IMR-90 (cell line): ENCODE data around the gene CCL4. TPM values are rescaled to one million over a fixed set of nuclear protein-coding genes. Genes with fewer than 3 reads are reported as not detected.

Experiments used
- ATAC-seq: fragments of 200-7000 bp; cut with Tn5 transposase; 2 replicates; pipeline ENCODE4 v1.9.1; 2020; ENCODE audit warnings: low read depth, mild to moderate bottlenecking, moderate library complexity
- BruUV-seq: library from RNA; stranded (reverse); fragments of 400-500 nt; replicated peaks from 2 replicates; lab custom pipeline; 2021; lab: Mats Ljungman, UMichigan
- CTCF ChIA-PET: fragments of 300-600 bp; formaldehyde crosslinking; extraction: SDS; loops from one replicate; lab custom pipeline; 2021; ENCODE audit warnings: antibody characterized with exemption; lab: Yijun Ruan, JAX
- POLR2A ChIA-PET: fragments of 300-600 bp; sonication (Branson Sonifier 250); formaldehyde crosslinking; loops from one replicate; lab custom pipeline; 2022; ENCODE audit warnings: antibody characterized with exemption; ENCODE audit not compliant: unreplicated experiment; lab: Charles Lee
- DNase-seq: peaks from one replicate; pipeline ENCODE4 v3.0.0; 2013
- H2AFZ ChIP-seq: replicated peaks from 2 replicates; pipeline ENCODE3; 2013; ENCODE audit warnings: low read length, mild to moderate bottlenecking; ENCODE audit not compliant: poor library complexity
- H2AK5ac ChIP-seq: 2 replicates; pipeline ENCODE4 v1.6.1; 2013; ENCODE audit warnings: low read depth, low read length, inconsistent platforms
- H2AK9ac ChIP-seq: replicated peaks from 2 replicates; pipeline ENCODE3; 2013; ENCODE audit warnings: mild to moderate bottlenecking, low read depth, low read length, moderate library complexity; ENCODE audit not compliant: poor library complexity
- H2BK120ac ChIP-seq: 2 replicates; pipeline ENCODE4 v1.6.1; 2013; ENCODE audit warnings: low read depth, low read length, inconsistent platforms
- H2BK15ac ChIP-seq: 3 replicates; pipeline ENCODE4 v1.6.1; 2013; ENCODE audit warnings: low read depth, low read length, inconsistent platforms
- H2BK20ac ChIP-seq: 2 replicates; pipeline ENCODE4 v1.6.1; 2013; ENCODE audit warnings: low read depth, mild to moderate bottlenecking, inconsistent platforms, low read length, moderate library complexity
- H2BK5ac ChIP-seq: 2 replicates; pipeline ENCODE4 v1.6.1; 2013; ENCODE audit warnings: mild to moderate bottlenecking, low read depth, low read length, inconsistent platforms; ENCODE audit not compliant: poor library complexity, severe bottlenecking
- H3K14ac ChIP-seq: replicated peaks from 2 replicates; pipeline ENCODE4 v1.6.1; 2013; ENCODE audit warnings: low read depth, low read length, inconsistent platforms
- H3K18ac ChIP-seq: 2 replicates; pipeline ENCODE4 v1.6.1; 2013; ENCODE audit warnings: low read depth, low read length, control low read depth
- H3K23ac ChIP-seq: 2 replicates; pipeline ENCODE4 v1.6.1; 2013; ENCODE audit warnings: low read depth, low read length, inconsistent platforms
- H3K27ac ChIP-seq: 2 replicates; pipeline ENCODE4 v1.5.1; 2013; ENCODE audit warnings: mild to moderate bottlenecking, control low read depth, low read length; ENCODE audit not compliant: insufficient read depth
- H3K27me3 ChIP-seq: 2 replicates; pipeline ENCODE4 v1.6.1; 2013; ENCODE audit warnings: low read length; ENCODE audit not compliant: control insufficient read depth, insufficient read depth
- H3K36me3 ChIP-seq: 2 replicates; pipeline ENCODE4 v1.6.1; 2013; ENCODE audit warnings: low read length, mixed read lengths; ENCODE audit not compliant: control insufficient read depth, insufficient read depth
- H3K4ac ChIP-seq: 2 replicates; pipeline ENCODE4 v1.6.1; 2013; ENCODE audit warnings: low read depth, low read length, inconsistent platforms
- H3K4me1 ChIP-seq: 2 replicates; pipeline ENCODE4 v1.6.1; 2013; ENCODE audit warnings: low read length, mixed read lengths; ENCODE audit not compliant: control insufficient read depth, insufficient read depth
- H3K4me2 ChIP-seq: 2 replicates; pipeline ENCODE4 v1.6.1; 2013; ENCODE audit warnings: low read depth, mild to moderate bottlenecking, control low read depth, low read length, moderate library complexity
- H3K4me3 ChIP-seq: 2 replicates; pipeline ENCODE4 v1.5.1; 2013; ENCODE audit warnings: low read depth, mild to moderate bottlenecking, control low read depth, low read length, moderate library complexity; ENCODE audit not compliant: insufficient read depth
- H3K56ac ChIP-seq: 2 replicates; pipeline ENCODE4 v1.6.1; 2013; ENCODE audit warnings: low read length, inconsistent platforms; ENCODE audit not compliant: insufficient read depth; ENCODE audit errors: extremely low read depth
- H3K79me1 ChIP-seq, 2 experiments: 2 replicates each; pipeline ENCODE4 v1.6.1; 2013; ENCODE audit warnings: low read length in 2 of 2, inconsistent platforms in 1 of 2, low read depth in 1 of 2
- H3K9ac ChIP-seq: 2 replicates; pipeline ENCODE4 v1.6.1; 2013; ENCODE audit warnings: low read depth, low read length, control low read depth
- H3K9me1 ChIP-seq: 2 replicates; pipeline ENCODE4 v1.6.1; 2013; ENCODE audit warnings: low read length, inconsistent platforms; ENCODE audit not compliant: insufficient read depth
- H3K9me3 ChIP-seq: 2 replicates; pipeline ENCODE4 v1.6.1; 2013; ENCODE audit warnings: low read length; ENCODE audit not compliant: control insufficient read depth, insufficient read depth
- H4K20me1 ChIP-seq: 2 replicates; pipeline ENCODE4 v1.6.1; 2013; ENCODE audit warnings: low read length, inconsistent platforms; ENCODE audit not compliant: insufficient read depth
- H4K5ac ChIP-seq: 2 replicates; pipeline ENCODE4 v1.6.1; 2013; ENCODE audit warnings: mild to moderate bottlenecking, low read depth, low read length, control low read depth
- H4K8ac ChIP-seq, 2 experiments: 2 replicates each; pipeline ENCODE4 v1.6.1; 2013; ENCODE audit warnings: low read depth in 2 of 2, low read length in 2 of 2, control low read depth in 1 of 2, inconsistent platforms in 1 of 2
- H4K91ac ChIP-seq: 2 replicates; pipeline ENCODE4 v1.6.1; 2013; ENCODE audit warnings: low read depth, low read length, inconsistent platforms; ENCODE audit not compliant: insufficient read depth
- BHLHE40 ChIP-seq: fragments of 150-350 bp; IDR thresholded peaks from 2 replicates; pipeline ENCODE4 v1.6.1; 2016; ENCODE audit warnings: mild to moderate bottlenecking, low read depth, low read length
- CEBPB ChIP-seq: IDR thresholded peaks from 2 replicates; pipeline ENCODE4 v1.6.1; 2012; ENCODE audit warnings: low read depth, low read length, improper control_type of control experiment
- MAFK ChIP-seq: IDR thresholded peaks from 2 replicates; pipeline ENCODE4 v1.6.1; 2012; ENCODE audit warnings: low read depth, low read length, improper control_type of control experiment
- MAZ ChIP-seq: IDR thresholded peaks from 2 replicates; pipeline ENCODE4 v1.6.1; 2012; ENCODE audit warnings: low read depth, mild to moderate bottlenecking, low read length, improper control_type of control experiment, moderate library complexity, borderline replicate concordance
- MXI1 ChIP-seq: IDR thresholded peaks from 2 replicates; pipeline ENCODE4 v1.6.1; 2012; ENCODE audit warnings: low read depth, mild to moderate bottlenecking, low read length, moderate library complexity, borderline replicate concordance
- NFE2L2 ChIP-seq: fragments of 150-350 bp; IDR thresholded peaks from 2 replicates; pipeline ENCODE4 v1.6.1; 2016; ENCODE audit warnings: low read depth, mild to moderate bottlenecking, low read length
- POLR2A ChIP-seq: IDR thresholded peaks from 2 replicates; pipeline ENCODE4 v1.6.1; 2012; ENCODE audit warnings: mild to moderate bottlenecking, low read depth, low read length
- RAD21 ChIP-seq: IDR thresholded peaks from 2 replicates; pipeline ENCODE4 v1.6.1; 2012; ENCODE audit warnings: low read length, improper control_type of control experiment
- RCOR1 ChIP-seq: IDR thresholded peaks from 2 replicates; pipeline ENCODE4 v1.6.1; 2012; ENCODE audit warnings: mild to moderate bottlenecking, low read length, improper control_type of control experiment; ENCODE audit not compliant: insufficient replicate concordance
- RFX5 ChIP-seq: IDR thresholded peaks from 2 replicates; pipeline ENCODE4 v1.8.0; 2012; ENCODE audit warnings: low read depth, mild to moderate bottlenecking, low read length, moderate library complexity
- SMC3 ChIP-seq: fragments of 150-350 bp; IDR thresholded peaks from 2 replicates; pipeline ENCODE4 v1.6.1; 2016; ENCODE audit warnings: low read depth, mild to moderate bottlenecking, antibody characterized with exemption, low read length, moderate library complexity
- WGBS, 2 experiments: methylation state at CpG; one replicate each; pipeline versions ENCODE4 v1.1.5 to v1.1.7; 2013; ENCODE audit warnings: missing lambda C conversion rate in 2 of 2; ENCODE audit not compliant: insufficient read length in 1 of 2; ENCODE audit errors: extremely low coverage in 2 of 2; 5-methylcytosine and 5-hydroxymethylcytosine counted together
- dilution Hi-C: fragments of 300-500 bp; cut with HindIII; formaldehyde crosslinking; loops from one replicate; pipeline ENCODE4 v1.14.3; 2018; ENCODE audit warnings: low sequenced_read_pairs; ENCODE audit not compliant: unreplicated experiment
- in situ Hi-C: fragments of 300-500 bp; cut with MboI; formaldehyde crosslinking; loops from 3 replicates; pipeline ENCODE4 v1.14.3; 2019; ENCODE audit warnings: low sequenced_read_pairs, inconsistent platforms, mixed read lengths
- intact Hi-C: fragments of 100-400 bp; cut with micrococcal nuclease; formaldehyde crosslinking; loops from 2 replicates; pipeline ENCODE4 v1.10.0; 2022
- polyA plus RNA-seq, 3 experiments: library from polyadenylated mRNA; depleted of rRNA; stranded (reverse); fragments of >200 nt; gene quantifications; 2 replicates each; pipeline ENCODE4 v1.2.3, GENCODE V29; 2012; ENCODE audit warnings: low replicate concordance in 1 of 3
- total RNA-seq: library from RNA; depleted of rRNA; stranded (reverse); fragments of >200 nt; gene quantifications from 2 replicates; pipeline ENCODE4 v1.2.3, GENCODE V29; 2012
- TF ChIP-seq, protein P1 (sequence below): conservative IDR thresholded peaks from 2 replicates; pipeline ENCODE4 v1.5.1; 2012; ENCODE audit warnings: mild to moderate bottlenecking, low read depth, low read length, improper control_type of control experiment
- TF ChIP-seq, protein P2 (sequence below): fragments of 150-350 bp; IDR thresholded peaks from 2 replicates; pipeline ENCODE4 v1.6.1; 2016; ENCODE audit warnings: low read depth, mild to moderate bottlenecking, low read length, moderate library complexity, borderline replicate concordance
- TF ChIP-seq, protein P3 (sequence below): fragments of 150-350 bp; IDR thresholded peaks from 2 replicates; pipeline ENCODE4 v1.6.1; 2017; ENCODE audit warnings: mild to moderate bottlenecking, antibody characterized with exemption, low read length, low read depth

CCL4 gene
- total and polyA plus RNA-seq, 2 of the 4 experiments (the other 2 are of a cell fraction): not detected

DNA sequence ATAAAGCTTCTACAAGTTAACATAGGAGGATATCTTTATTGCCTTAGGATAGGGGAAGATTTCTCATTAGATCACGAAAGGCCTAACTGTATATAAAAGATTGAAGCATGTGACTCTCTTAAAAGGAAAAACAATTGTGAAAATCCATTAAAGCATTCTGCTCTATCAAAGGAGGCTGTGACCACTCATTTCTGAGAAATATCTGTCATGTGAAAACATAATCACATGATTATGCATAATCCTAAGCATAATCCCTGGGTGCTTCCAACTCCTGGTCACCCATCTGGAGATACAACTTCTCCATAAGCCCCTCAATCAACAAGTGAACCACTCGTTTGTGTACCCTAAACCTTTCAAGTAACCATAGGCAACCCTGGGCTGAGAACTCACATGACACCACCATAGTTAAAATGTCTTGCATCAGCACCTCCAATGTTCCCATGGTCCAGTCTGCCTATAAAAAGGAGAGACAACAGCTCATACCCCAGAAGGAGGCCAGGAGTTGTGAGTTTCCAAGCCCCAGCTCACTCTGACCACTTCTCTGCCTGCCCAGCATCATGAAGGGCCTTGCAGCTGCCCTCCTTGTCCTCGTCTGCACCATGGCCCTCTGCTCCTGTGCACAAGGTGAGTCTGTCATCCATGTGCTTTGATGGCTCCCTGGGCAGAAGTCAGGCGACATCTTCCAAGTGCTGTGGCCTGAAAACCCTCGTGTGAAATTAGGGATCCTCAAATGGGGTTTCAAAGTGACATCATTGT lies 39.7 kb upstream of the CCL4 start, which contains the start of gene CCL18:
CCL18 (plus strand) TSS at position 487 of the 756 bp plus-strand sequence; CDS start at position 558, 71 bp downstream.
- POLR2A ChIA-PET: no interaction called here
- H3K4me2 ChIP-seq: no peak within 1 kb of the TSS
- no peak within 1 kb of the TSS for H4K91ac ChIP-seq
- no peak within 1 kb of the TSS for H2BK120ac ChIP-seq
- no peak within 1 kb of the TSS for H3K4me3 ChIP-seq
- no peak within 1 kb of the TSS for H2AK5ac ChIP-seq
- no peak for ATAC-seq
- CTCF ChIA-PET: interaction anchor here (0.6 kb wide), 1 partner anchor 173 kb away, joined by 3 read pairs; no protein-coding TSS in a partner anchor
- H4K5ac ChIP-seq: no peak within 1 kb of the TSS
- H3K27me3 ChIP-seq: no peaks in the 10 kb centered on the region
- no peak within 1 kb of the TSS for H3K9ac ChIP-seq
- no peak within 1 kb of the TSS for H2BK5ac ChIP-seq
- BruUV-seq: no TSS peak
- dilution Hi-C loops (no loop called here), intact Hi-C loops (loop anchor here (10.0 kb wide), 1 partner anchor 81 kb away; no protein-coding TSS in a partner anchor), in situ Hi-C loops (no loop called here)
- H4K8ac ChIP-seq: no peak within 1 kb of the TSS
- no peak within 1 kb of the TSS for H3K4ac ChIP-seq
- H2BK15ac ChIP-seq: no peak within 1 kb of the TSS
- TF ChIP-seq NFE2L2 (no peak), SMC3 (no peak), RAD21 (no peak), MXI1 (no peak), BHLHE40 (no peak), RCOR1 (no peak), RFX5 (no peak), MAFK (no peak), POLR2A (no peak), MAZ (no peak), CEBPB (no peak)
- TF ChIP-seq, protein P1, sequence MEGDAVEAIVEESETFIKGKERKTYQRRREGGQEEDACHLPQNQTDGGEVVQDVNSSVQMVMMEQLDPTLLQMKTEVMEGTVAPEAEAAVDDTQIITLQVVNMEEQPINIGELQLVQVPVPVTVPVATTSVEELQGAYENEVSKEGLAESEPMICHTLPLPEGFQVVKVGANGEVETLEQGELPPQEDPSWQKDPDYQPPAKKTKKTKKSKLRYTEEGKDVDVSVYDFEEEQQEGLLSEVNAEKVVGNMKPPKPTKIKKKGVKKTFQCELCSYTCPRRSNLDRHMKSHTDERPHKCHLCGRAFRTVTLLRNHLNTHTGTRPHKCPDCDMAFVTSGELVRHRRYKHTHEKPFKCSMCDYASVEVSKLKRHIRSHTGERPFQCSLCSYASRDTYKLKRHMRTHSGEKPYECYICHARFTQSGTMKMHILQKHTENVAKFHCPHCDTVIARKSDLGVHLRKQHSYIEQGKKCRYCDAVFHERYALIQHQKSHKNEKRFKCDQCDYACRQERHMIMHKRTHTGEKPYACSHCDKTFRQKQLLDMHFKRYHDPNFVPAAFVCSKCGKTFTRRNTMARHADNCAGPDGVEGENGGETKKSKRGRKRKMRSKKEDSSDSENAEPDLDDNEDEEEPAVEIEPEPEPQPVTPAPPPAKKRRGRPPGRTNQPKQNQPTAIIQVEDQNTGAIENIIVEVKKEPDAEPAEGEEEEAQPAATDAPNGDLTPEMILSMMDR: no peak
- TF ChIP-seq, protein P2, sequence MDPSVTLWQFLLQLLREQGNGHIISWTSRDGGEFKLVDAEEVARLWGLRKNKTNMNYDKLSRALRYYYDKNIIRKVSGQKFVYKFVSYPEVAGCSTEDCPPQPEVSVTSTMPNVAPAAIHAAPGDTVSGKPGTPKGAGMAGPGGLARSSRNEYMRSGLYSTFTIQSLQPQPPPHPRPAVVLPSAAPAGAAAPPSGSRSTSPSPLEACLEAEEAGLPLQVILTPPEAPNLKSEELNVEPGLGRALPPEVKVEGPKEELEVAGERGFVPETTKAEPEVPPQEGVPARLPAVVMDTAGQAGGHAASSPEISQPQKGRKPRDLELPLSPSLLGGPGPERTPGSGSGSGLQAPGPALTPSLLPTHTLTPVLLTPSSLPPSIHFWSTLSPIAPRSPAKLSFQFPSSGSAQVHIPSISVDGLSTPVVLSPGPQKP: no peak
- TF ChIP-seq, protein P3, sequence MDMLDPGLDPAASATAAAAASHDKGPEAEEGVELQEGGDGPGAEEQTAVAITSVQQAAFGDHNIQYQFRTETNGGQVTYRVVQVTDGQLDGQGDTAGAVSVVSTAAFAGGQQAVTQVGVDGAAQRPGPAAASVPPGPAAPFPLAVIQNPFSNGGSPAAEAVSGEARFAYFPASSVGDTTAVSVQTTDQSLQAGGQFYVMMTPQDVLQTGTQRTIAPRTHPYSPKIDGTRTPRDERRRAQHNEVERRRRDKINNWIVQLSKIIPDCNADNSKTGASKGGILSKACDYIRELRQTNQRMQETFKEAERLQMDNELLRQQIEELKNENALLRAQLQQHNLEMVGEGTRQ: no peak
- no peak within 1 kb of the TSS for H3K23ac ChIP-seq
- no peaks in the 10 kb centered on the region for H3K9me1 ChIP-seq
- H4K20me1 ChIP-seq: no peaks in the 10 kb centered on the region
- H3K56ac ChIP-seq: no peak within 1 kb of the TSS
- H3K4me1 ChIP-seq: no peaks in the 10 kb centered on the region
- 18% methylated on average over 3 of the region's 5 CpGs; no CpG with 5 or more reads in 1 of the 2 experiments for WGBS, 2 experiments
- no peak within 1 kb of the TSS for H3K14ac ChIP-seq
- H3K27ac ChIP-seq: no peak within 1 kb of the TSS
- H3K36me3 ChIP-seq: no peaks in the 10 kb centered on the region
- H2AFZ ChIP-seq: peak within 1 kb of the TSS; percentile 10
- H3K18ac ChIP-seq: no peak within 1 kb of the TSS
- no peak for DNase-seq
- H3K9me3 ChIP-seq: no peaks in the 10 kb centered on the region
- no peaks in the 10 kb centered on the region for H3K79me1 ChIP-seq
- H2AK9ac ChIP-seq: no peak within 1 kb of the TSS
- H2BK20ac ChIP-seq: no peak within 1 kb of the TSS
